Measurements from ENCODE around the gene KCNG2. TPM values are rescaled to one million over a fixed set of nuclear protein-coding genes. Genes with fewer than 3 reads are reported as not detected.
A peak's percentile ranks its signal among the peaks of the same experiment; 100 is the strongest.

The KCNG2 gene
- total and polyA plus RNA-seq, 2 of the 13 experiments (the other 11 are each of a cell fraction or from before 2014, with no cell fraction given) = not detected

DNA sequence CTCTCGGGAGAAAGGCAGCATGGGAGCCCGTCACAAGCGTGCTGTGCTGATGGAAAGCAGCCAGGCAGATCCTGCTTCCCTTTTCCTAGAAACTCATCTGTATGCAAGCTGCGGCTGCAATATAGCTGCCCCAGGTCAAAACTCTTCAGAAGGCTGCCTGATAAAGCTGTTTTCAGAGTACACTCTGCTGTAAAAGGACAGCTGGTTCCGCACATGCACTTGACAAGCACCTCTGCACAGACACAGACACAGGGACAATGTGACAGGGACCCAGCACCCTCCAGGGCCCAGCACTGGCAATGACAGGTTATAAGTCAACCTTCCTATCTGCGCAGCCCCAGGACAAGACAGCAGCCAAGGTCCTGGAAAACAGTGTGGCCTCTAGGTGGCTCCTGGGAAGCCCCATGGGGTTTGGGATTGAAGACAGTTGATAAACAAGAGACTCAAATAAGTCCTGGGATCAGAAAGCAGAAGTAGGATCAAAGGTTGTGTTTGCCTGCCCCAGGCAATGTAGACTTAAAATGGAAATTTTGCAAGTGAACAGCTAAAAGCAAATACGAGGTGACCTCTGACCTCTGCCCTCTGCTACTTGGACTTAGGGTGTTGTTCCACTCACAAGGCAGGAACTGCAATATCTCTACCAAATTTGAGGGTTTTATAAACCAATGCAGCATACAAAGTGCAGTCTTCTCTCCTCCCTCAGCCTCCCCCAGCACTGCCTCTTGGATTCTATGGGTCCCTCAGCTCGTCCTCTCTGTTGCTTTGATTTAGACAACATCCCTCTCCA, 136.8 kb downstream of the KCNG2 start (continued):
- TF ChIP-seq, protein P1, sequence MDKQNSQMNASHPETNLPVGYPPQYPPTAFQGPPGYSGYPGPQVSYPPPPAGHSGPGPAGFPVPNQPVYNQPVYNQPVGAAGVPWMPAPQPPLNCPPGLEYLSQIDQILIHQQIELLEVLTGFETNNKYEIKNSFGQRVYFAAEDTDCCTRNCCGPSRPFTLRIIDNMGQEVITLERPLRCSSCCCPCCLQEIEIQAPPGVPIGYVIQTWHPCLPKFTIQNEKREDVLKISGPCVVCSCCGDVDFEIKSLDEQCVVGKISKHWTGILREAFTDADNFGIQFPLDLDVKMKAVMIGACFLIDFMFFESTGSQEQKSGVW (CRISPR knock-in tag; IDR thresholded peaks at IDR 0.05; ENCODE audit: borderline replicate concordance) = no peak
- no peak for TF ChIP-seq SMARCC2 (IDR thresholded peaks at IDR 0.05)
- TF ChIP-seq, protein P2, sequence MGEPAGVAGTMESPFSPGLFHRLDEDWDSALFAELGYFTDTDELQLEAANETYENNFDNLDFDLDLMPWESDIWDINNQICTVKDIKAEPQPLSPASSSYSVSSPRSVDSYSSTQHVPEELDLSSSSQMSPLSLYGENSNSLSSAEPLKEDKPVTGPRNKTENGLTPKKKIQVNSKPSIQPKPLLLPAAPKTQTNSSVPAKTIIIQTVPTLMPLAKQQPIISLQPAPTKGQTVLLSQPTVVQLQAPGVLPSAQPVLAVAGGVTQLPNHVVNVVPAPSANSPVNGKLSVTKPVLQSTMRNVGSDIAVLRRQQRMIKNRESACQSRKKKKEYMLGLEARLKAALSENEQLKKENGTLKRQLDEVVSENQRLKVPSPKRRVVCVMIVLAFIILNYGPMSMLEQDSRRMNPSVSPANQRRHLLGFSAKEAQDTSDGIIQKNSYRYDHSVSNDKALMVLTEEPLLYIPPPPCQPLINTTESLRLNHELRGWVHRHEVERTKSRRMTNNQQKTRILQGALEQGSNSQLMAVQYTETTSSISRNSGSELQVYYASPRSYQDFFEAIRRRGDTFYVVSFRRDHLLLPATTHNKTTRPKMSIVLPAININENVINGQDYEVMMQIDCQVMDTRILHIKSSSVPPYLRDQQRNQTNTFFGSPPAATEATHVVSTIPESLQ (CRISPR knock-in tag; conservative IDR thresholded peaks at IDR 0.05) = no peak
- peak; percentile 54; the same call in 1 of the 2 replicates for TF ChIP-seq SPEN (CRISPR knock-in tag; IDR thresholded peaks at IDR 0.05; ENCODE audit: low read depth)
- TF ChIP-seq, protein P3, sequence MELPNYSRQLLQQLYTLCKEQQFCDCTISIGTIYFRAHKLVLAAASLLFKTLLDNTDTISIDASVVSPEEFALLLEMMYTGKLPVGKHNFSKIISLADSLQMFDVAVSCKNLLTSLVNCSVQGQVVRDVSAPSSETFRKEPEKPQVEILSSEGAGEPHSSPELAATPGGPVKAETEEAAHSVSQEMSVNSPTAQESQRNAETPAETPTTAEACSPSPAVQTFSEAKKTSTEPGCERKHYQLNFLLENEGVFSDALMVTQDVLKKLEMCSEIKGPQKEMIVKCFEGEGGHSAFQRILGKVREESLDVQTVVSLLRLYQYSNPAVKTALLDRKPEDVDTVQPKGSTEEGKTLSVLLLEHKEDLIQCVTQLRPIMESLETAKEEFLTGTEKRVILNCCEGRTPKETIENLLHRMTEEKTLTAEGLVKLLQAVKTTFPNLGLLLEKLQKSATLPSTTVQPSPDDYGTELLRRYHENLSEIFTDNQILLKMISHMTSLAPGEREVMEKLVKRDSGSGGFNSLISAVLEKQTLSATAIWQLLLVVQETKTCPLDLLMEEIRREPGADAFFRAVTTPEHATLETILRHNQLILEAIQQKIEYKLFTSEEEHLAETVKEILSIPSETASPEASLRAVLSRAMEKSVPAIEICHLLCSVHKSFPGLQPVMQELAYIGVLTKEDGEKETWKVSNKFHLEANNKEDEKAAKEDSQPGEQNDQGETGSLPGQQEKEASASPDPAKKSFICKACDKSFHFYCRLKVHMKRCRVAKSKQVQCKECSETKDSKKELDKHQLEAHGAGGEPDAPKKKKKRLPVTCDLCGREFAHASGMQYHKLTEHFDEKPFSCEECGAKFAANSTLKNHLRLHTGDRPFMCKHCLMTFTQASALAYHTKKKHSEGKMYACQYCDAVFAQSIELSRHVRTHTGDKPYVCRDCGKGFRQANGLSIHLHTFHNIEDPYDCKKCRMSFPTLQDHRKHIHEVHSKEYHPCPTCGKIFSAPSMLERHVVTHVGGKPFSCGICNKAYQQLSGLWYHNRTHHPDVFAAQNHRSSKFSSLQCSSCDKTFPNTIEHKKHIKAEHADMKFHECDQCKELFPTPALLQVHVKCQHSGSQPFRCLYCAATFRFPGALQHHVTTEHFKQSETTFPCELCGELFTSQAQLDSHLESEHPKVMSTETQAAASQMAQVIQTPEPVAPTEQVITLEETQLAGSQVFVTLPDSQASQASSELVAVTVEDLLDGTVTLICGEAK (IDR thresholded peaks at IDR 0.05) = no peak
- TF ChIP-seq, protein P3 (CRISPR knock-in tag; IDR thresholded peaks at IDR 0.05) = no peak; the same call in 1 of the 2 replicates
- TF ChIP-seq ZNF777 (CRISPR knock-in tag; IDR thresholded peaks at IDR 0.05) = no peak
- TF ChIP-seq, protein P4, sequence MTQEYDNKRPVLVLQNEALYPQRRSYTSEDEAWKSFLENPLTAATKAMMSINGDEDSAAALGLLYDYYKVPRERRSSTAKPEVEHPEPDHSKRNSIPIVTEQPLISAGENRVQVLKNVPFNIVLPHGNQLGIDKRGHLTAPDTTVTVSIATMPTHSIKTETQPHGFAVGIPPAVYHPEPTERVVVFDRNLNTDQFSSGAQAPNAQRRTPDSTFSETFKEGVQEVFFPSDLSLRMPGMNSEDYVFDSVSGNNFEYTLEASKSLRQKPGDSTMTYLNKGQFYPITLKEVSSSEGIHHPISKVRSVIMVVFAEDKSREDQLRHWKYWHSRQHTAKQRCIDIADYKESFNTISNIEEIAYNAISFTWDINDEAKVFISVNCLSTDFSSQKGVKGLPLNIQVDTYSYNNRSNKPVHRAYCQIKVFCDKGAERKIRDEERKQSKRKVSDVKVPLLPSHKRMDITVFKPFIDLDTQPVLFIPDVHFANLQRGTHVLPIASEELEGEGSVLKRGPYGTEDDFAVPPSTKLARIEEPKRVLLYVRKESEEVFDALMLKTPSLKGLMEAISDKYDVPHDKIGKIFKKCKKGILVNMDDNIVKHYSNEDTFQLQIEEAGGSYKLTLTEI (CRISPR knock-in tag; conservative IDR thresholded peaks at IDR 0.05) = no peak
- peak; percentile 57; the same call in 1 of the 2 replicates for TF ChIP-seq ZNF34 (CRISPR knock-in tag; IDR thresholded peaks at IDR 0.05; ENCODE audit: borderline replicate concordance)
- TF ChIP-seq, protein P5, sequence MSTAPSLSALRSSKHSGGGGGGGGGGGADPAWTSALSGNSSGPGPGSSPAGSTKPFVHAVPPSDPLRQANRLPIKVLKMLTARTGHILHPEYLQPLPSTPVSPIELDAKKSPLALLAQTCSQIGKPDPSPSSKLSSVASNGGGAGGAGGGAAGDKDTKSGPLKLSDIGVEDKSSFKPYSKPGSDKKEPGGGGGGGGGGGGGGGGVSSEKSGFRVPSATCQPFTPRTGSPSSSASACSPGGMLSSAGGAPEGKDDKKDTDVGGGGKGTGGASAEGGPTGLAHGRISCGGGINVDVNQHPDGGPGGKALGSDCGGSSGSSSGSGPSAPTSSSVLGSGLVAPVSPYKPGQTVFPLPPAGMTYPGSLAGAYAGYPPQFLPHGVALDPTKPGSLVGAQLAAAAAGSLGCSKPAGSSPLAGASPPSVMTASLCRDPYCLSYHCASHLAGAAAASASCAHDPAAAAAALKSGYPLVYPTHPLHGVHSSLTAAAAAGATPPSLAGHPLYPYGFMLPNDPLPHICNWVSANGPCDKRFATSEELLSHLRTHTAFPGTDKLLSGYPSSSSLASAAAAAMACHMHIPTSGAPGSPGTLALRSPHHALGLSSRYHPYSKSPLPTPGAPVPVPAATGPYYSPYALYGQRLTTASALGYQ (CRISPR knock-in tag; IDR thresholded peaks at IDR 0.05) = peak; percentile 93
- TF ChIP-seq, protein P6, sequence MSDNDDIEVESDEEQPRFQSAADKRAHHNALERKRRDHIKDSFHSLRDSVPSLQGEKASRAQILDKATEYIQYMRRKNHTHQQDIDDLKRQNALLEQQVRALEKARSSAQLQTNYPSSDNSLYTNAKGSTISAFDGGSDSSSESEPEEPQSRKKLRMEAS (IDR thresholded peaks at IDR 0.05) = peak; percentile 64; the same call in 1 of the 2 replicates
- TF ChIP-seq RELA (CRISPR knock-in tag; IDR thresholded peaks at IDR 0.05) = no peak

Measured in HepG2 (cell line).